Osteoblast (primary cell): ENCODE data around the gene ATP13A3. TPM values are rescaled to one million over a fixed set of nuclear protein-coding genes. Genes with fewer than 3 reads are reported as not detected.

Experiments
- DNase-seq: peaks from one replicate; pipeline ENCODE4 v3.0.0; 2011; ENCODE audit warnings: low spot score, mixed read lengths; ENCODE audit not compliant: insufficient read length; ENCODE audit errors: missing footprints
- H2AFZ ChIP-seq: 2 replicates; pipeline ENCODE4 v1.6.0; 2011; ENCODE audit warnings: mild to moderate bottlenecking, low read length
- H3K27ac ChIP-seq: 2 replicates; pipeline ENCODE4 v1.5.1; 2011; ENCODE audit warnings: mild to moderate bottlenecking, low read depth, low read length, moderate library complexity
- H3K27me3 ChIP-seq: 2 replicates; pipeline ENCODE4 v1.6.0; 2012; ENCODE audit warnings: mild to moderate bottlenecking, control low read depth, inconsistent platforms, low read length, moderate library complexity; ENCODE audit not compliant: insufficient read depth
- H3K36me3 ChIP-seq: 2 replicates; pipeline ENCODE4 v1.5.1; 2011; ENCODE audit warnings: mild to moderate bottlenecking, low read length, control low read depth, moderate library complexity; ENCODE audit not compliant: insufficient read depth
- H3K4me1 ChIP-seq: 2 replicates; pipeline ENCODE4 v1.5.1; 2011; ENCODE audit warnings: mild to moderate bottlenecking, low read length, control low read depth, moderate library complexity; ENCODE audit not compliant: insufficient read depth
- H3K4me2 ChIP-seq: 2 replicates; pipeline ENCODE4 v1.6.0; 2011; ENCODE audit warnings: mild to moderate bottlenecking, low read length; ENCODE audit not compliant: insufficient read depth
- H3K4me3 ChIP-seq: fragments of 200-600 bp; sonication (generic); 3 replicates; pipeline ENCODE4 v1.5.1; 2012; ENCODE audit warnings: mild to moderate bottlenecking, low read length, inconsistent platforms; ENCODE audit not compliant: insufficient read depth
- H3K79me2 ChIP-seq: 2 replicates; pipeline ENCODE4 v1.6.0; 2012; ENCODE audit warnings: mild to moderate bottlenecking, low read length, control low read depth, inconsistent platforms; ENCODE audit not compliant: insufficient read depth
- H3K9me3 ChIP-seq: 2 replicates; pipeline ENCODE4 v1.5.1; 2011; ENCODE audit warnings: low read depth, low read length, control low read depth
- H4K20me1 ChIP-seq: 2 replicates; pipeline ENCODE4 v1.6.0; 2012; ENCODE audit warnings: mild to moderate bottlenecking, low read length, control low read depth; ENCODE audit not compliant: insufficient read depth
- CTCF ChIP-seq: IDR thresholded peaks from 2 replicates; pipeline ENCODE4 v1.5.1; 2011; ENCODE audit warnings: mild to moderate bottlenecking, low read depth, low read length, moderate library complexity; ENCODE audit errors: extremely low read depth
- total RNA-seq: library from RNA; depleted of rRNA; stranded (reverse); fragments of >200 nt; gene quantifications from 2 replicates; pipeline ENCODE4 v1.2.3, GENCODE V29; 2012

ATP13A3 gene
- total RNA-seq, 1 donor, result 311 TPM

- Histone ChIP-seq H3K27ac (no peak overlapping the region), H3K9me3 (no peaks in the 10 kb centered on the region), H3K4me3 (no peak overlapping the region), H2AFZ (no peak overlapping the region), H4K20me1 (no peaks in the 10 kb centered on the region), H3K4me1 (peaks cover 19% of the 10 kb centered on the region), H3K79me2 (no peaks in the 10 kb centered on the region), H3K36me3 (no peaks in the 10 kb centered on the region), H3K4me2 (no peak overlapping the region), H3K27me3 (no peaks in the 10 kb centered on the region)
- DNase-seq, result peak; percentile 62
- no peak for TF ChIP-seq CTCF
These were observed 113.8 kb downstream of the ATP13A3 start for GRCh38 chr3:194373028-194373427.

DNA sequence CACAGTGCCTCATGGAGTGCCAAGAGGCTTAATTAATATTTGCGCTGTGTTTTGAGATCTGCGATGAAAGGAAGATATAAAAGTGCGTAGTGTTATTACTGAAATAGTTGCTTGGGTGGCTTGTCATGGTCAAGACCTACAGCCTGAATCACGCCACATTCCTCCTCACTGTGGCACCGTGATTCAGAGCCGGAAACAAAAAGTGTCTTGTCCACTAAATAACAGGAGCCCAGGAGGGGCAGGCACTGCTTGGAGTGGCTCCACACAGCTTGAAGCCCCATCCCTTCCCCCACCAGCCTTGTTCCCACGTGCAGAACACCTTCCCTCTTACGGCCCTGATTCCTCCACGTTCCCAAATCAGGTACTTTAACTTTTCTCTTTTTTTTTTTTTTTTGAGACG lies 116.0 kb downstream of the ATP13A3 start:
- peak; percentile 73 for DNase-seq
- Histone ChIP-seq H3K79me2 (no peaks in the 10 kb centered on the region), H3K4me2 (no peak overlapping the region), H3K4me3 (no peak overlapping the region), H2AFZ (no peak overlapping the region), H3K27ac (no peak overlapping the region), H3K36me3 (no peaks in the 10 kb centered on the region), H3K27me3 (no peaks in the 10 kb centered on the region), H3K4me1 (peaks cover 25% of the 10 kb centered on the region), H4K20me1 (no peaks in the 10 kb centered on the region), H3K9me3 (no peaks in the 10 kb centered on the region)
- no peak for TF ChIP-seq CTCF

DNA sequence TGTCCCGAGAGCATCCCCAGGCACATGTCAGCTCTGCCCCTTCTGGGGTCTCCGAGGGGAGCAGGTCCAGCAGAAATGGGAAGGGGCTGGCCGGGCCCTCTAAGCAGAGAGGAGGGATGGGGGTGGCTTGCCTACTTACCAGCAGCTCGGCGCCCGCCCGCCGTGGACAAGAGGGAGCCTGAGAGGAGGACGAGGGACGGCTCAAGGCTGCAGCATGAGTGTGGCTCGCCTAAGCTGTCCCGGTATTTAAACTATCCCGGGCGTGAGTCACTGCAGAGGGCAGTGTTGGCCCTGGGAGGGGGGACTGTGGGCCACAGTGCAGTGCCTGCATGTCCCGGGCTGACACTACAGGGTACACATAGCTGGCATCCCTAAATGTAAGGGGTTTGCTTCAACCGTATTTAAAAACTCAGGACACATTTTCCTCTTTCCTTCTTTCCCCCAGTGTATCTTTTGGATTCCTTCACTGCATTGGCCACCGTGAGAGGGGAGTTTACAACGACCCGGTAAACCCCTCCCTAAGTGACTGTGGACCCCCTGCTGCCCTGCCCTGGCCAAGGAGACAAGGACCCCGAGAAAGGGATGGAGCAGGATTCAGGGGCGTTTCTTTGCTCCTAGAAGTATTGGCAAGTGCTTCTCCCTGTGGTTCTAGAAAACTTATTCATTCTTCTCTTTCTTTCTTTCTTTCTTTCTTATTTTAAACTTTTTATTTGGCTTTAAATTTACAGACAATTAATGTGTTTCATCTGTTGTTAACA lies 117.1 kb downstream of the ATP13A3 start, which contains the start of gene LRRC15:
TSS of gene LRRC15 (minus strand) at position 222 of the 758 bp plus-strand sequence. CDS start 8,700 bp downstream, outside the sequence.
- Histone ChIP-seq H3K79me2 (no peaks in the 10 kb centered on the region), H4K20me1 (no peaks in the 10 kb centered on the region), H3K9me3 (no peaks in the 10 kb centered on the region), H3K27ac (no peak within 1 kb of the TSS), H3K4me2 (peak within 1 kb of the TSS; percentile 56), H2AFZ (peak within 1 kb of the TSS; percentile 59), H3K4me3 (peak within 1 kb of the TSS; percentile 37), H3K27me3 (no peaks in the 10 kb centered on the region), H3K4me1 (peaks cover 28% of the 10 kb centered on the region), H3K36me3 (no peaks in the 10 kb centered on the region)
- TF ChIP-seq CTCF, result no peak
- DNase-seq, result peak; percentile 96

- DNase-seq, result peak; percentile 48
- Histone ChIP-seq H3K36me3 (no peaks in the 10 kb centered on the region), H3K9me3 (no peaks in the 10 kb centered on the region), H3K4me3 (no peak overlapping the region), H3K27ac (no peak overlapping the region), H2AFZ (no peak overlapping the region), H3K27me3 (no peaks in the 10 kb centered on the region), H4K20me1 (no peaks in the 10 kb centered on the region), H3K79me2 (no peaks in the 10 kb centered on the region), H3K4me2 (peak overlapping the region; percentile 56), H3K4me1 (peaks cover 34% of the 10 kb centered on the region)
- no peak for TF ChIP-seq CTCF
These were observed 117.9 kb downstream of the ATP13A3 start for GRCh38 chr3:194368918-194369317.
